NCI-H1436 (cell line): ENCODE results near the gene CFAP99.

ENCODE experiments used
- DNase-seq: peaks from one replicate; lab custom pipeline; 2025; lab: John Stamatoyannopoulos, UW

Gene CFAP99

GRCh38 chr4:2412534-2412884 is 6.2 kb upstream of the CFAP99 start:
- no peak for DNase-seq

GRCh38 chr4:2412885-2413716 is 5.7 kb upstream of the CFAP99 start:
- no peak for DNase-seq

GRCh38 chr4:2413821-2414610 is 4.7 kb upstream of the CFAP99 start:
- no peak for DNase-seq

GRCh38 chr4:2415213-2415612 is 3.5 kb upstream of the CFAP99 start:
- no peak for DNase-seq

GRCh38 chr4:2415881-2416563 is 2.7 kb upstream of the CFAP99 start:
- no peak for DNase-seq

GRCh38 chr4:2416564-2417225 is 2.1 kb upstream of the CFAP99 start:
- no peak for DNase-seq

- no peak for DNase-seq
These were observed 1.5 kb upstream of the CFAP99 start for GRCh38 chr4:2417226-2417764.

GRCh38 chr4:2417765-2418649 is 748 bp upstream of the CFAP99 start, which contains the start of gene ZFYVE28:
ZFYVE28 (minus strand) TSS chr4:2418645; CDS start chr4:2418323, 322 bp downstream.
- DNase-seq: no peak

- DNase-seq: no peak
These were observed 1.1 kb downstream of the CFAP99 start for GRCh38 chr4:2419814-2420213.

- DNase-seq: no peak
These were observed 3.2 kb downstream of the CFAP99 start for GRCh38 chr4:2421928-2422327.

- no peak for DNase-seq
These were observed 4.3 kb downstream of the CFAP99 start for GRCh38 chr4:2423066-2423465.

- DNase-seq: no peak
These were observed 4.9 kb downstream of the CFAP99 start for GRCh38 chr4:2423695-2424094.

GRCh38 chr4:2424581-2424980 is 5.8 kb downstream of the CFAP99 start:
- no peak for DNase-seq

- no peak for DNase-seq
These were observed 6.8 kb downstream of the CFAP99 start for GRCh38 chr4:2425386-2426068.

- DNase-seq: no peak
These were observed 7.3 kb downstream of the CFAP99 start for GRCh38 chr4:2426069-2426397.

- no peak for DNase-seq
These were observed 8.0 kb downstream of the CFAP99 start for GRCh38 chr4:2426711-2427275.

- DNase-seq: no peak
These were observed 8.9 kb downstream of the CFAP99 start for GRCh38 chr4:2427383-2428334.

GRCh38 chr4:2428496-2429213 is 9.9 kb downstream of the CFAP99 start:
- DNase-seq: no peak
